ENCODE data around the gene GGTLC1.
A peak's percentile ranks its signal among the peaks of the same experiment; 100 is the strongest.
"Not testable (repeated sequence)": the region's sequence is repeated elsewhere in the genome, so short reads cannot be mapped to it uniquely, and the experiment has no call there.

GGTLC1 gene

DNA sequence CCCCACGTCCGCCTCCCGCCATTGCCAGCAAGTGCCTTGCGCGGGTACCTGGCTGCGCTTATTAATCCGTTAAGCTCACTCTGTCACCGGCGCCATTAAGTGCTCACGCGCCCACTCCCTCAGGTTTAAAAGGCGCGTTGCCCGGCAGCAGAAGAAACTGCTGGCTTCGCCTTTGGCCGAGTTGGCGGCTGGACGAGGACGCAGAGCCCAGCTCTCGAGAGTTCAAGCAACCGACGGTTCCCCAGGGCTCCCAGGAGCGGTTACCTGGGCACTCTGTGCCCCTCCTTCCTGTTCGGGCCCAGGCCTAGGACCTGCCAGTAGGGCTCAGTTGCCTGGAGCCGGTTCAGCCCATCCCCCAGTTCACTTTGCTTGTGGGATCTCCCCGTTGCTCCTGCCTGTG lies at the start of gene GGTLC1:
TSS of gene GGTLC1 (minus strand) at position 219 of the 400 bp plus-strand sequence. CDS start 2,168 bp downstream, outside the sequence.
- no peak for DNase-seq (ENCODE audit: low read depth in 3 of 3)

GRCh38 chr20:24034820-24035219 lies 46.2 kb upstream of the GGTLC1 start:
- no peak for DNase-seq (ENCODE audit: low read depth in 3 of 3)

- DNase-seq (ENCODE audit: low read depth in 3 of 3) = no peak
These were observed 45.0 kb upstream of the GGTLC1 start for GRCh38 chr20:24033565-24033964.

- DNase-seq (ENCODE audit: low read depth in 3 of 3) = no peak
These were observed 44.6 kb upstream of the GGTLC1 start for GRCh38 chr20:24033151-24033550.

DNA sequence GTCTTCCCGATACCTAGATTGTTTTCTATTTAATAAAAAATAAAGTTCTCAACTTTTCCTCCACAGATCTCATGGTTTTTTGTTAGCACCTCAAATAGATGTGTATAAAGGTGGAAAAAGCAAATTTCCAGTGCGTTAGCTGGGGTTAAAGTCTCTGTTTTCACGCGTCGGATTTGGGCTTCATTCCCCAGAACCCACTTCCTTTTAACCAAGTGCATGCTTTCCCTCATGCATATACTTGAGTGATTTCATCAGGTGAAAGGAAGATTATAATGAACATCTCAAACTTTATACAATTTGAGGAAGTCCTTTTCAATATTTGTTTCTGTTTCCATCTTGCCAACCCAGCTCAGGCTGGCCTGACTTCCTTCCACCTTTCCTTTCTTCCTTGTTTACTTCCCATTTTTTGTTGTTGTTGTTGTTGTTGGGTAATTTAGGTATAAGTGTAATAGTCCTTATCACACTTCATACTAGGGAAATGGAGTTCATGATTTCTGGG lies 43.9 kb upstream of the GGTLC1 start:
- DNase-seq (ENCODE audit: low read depth in 3 of 3) = no peak

GRCh38 chr20:24027229-24027628 lies 38.6 kb upstream of the GGTLC1 start:
- peak; percentile 39 to 69 (median 40) for DNase-seq (ENCODE audit: low read depth in 3 of 3)

- DNase-seq (ENCODE audit: low read depth in 3 of 3) = no peak
These were observed 34.1 kb upstream of the GGTLC1 start for GRCh38 chr20:24022621-24023180.

DNA sequence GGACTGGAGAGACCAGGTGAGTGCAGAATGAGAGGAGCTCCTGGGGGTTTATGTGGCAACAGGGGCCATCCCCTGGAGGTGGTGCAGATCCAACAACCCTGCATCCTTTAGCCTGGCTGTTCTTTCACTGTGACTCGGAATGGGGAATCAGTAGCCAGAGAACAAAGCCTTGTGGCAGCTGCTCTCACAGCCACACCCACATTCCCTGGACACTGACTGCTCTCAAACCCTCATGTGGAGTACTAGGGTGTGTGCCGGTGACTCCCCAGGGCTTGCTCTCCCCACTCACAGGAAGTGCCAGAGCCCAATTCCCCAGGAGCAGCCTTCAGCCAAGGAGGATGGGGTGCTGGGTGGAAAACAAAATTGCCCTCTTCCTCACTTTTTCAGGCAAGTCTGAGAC lies 30.2 kb upstream of the GGTLC1 start:
- DNase-seq (ENCODE audit: low read depth in 3 of 3) = no peak

- no peak for DNase-seq (ENCODE audit: low read depth in 3 of 3)
These were observed 28.8 kb upstream of the GGTLC1 start for GRCh38 chr20:24017458-24017755.

GRCh38 chr20:24016607-24017457 lies 28.3 kb upstream of the GGTLC1 start:
- DNase-seq (ENCODE audit: low read depth in 3 of 3) = no peak

DNA sequence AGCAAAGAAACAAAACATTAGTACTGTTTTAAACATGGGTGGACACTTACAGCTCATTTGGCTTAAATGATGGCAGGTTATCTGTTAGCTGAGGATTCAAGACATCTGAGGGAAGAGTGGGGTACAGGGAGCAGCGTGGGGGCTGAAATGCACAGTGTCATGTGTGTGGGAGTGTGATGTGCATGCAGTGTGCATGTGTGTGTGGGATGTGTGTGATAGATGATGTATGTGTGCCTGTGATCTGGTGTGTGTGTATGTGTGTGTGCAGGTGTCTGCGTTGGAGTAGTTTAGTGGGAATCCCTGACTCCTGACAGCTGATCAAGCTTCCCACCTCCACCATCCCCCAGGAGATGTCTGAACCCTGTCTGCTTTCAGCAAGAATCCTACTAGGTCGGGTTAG lies 25.4 kb upstream of the GGTLC1 start:
- DNase-seq (ENCODE audit: low read depth in 3 of 3) = no peak

GRCh38 chr20:24011282-24011681 lies 22.7 kb upstream of the GGTLC1 start:
- DNase-seq (ENCODE audit: low read depth in 3 of 3) = no peak

GRCh38 chr20:24007758-24008157 lies 19.2 kb upstream of the GGTLC1 start:
- no peak for DNase-seq (ENCODE audit: low read depth in 3 of 3)

- DNase-seq (ENCODE audit: low read depth in 3 of 3) = no peak
These were observed 18.6 kb upstream of the GGTLC1 start for GRCh38 chr20:24007073-24007595.

- DNase-seq (ENCODE audit: low read depth in 3 of 3) = no peak
These were observed 18.0 kb upstream of the GGTLC1 start for GRCh38 chr20:24006626-24007025.

- DNase-seq (ENCODE audit: low read depth in 3 of 3) = no peak
These were observed 15.9 kb upstream of the GGTLC1 start for GRCh38 chr20:24004471-24004870.

- no peak for DNase-seq (ENCODE audit: low read depth in 3 of 3)
These were observed 14.3 kb upstream of the GGTLC1 start for GRCh38 chr20:24002896-24003295.

DNA sequence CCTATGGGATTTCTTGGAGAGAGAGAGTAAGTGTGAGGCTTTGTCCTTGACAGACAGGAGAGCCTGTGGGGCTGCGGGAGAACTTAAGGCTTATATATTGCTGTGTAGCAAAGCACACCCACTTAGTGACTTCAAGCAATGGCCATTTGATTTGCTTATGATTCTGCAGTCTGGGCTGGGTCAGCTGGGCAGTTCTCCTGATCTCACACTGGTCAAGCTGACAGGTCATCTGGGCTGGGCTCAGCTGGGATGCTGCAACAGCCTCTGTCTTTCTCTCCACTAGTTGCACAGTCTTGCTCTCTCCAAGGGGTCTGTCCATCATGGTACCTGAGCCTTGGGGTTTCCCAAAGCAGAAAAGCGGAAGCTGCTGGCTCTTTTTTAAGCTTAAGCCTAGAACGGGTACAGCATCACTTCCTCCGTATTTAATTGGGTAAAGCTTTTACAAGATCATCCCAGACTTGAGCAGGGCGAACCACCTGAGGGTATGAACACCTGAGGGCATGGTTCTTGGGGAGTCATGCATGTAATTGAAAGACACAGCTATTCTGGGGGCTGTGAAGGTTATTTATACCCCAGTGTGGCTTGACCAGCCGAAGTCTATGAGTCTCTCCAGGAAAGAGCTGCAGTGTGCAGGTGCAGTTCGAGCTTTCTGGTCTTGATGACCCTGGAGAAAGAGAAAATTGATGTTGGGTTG lies 13.3 kb upstream of the GGTLC1 start:
- no peak for DNase-seq (ENCODE audit: low read depth in 3 of 3)

DNA sequence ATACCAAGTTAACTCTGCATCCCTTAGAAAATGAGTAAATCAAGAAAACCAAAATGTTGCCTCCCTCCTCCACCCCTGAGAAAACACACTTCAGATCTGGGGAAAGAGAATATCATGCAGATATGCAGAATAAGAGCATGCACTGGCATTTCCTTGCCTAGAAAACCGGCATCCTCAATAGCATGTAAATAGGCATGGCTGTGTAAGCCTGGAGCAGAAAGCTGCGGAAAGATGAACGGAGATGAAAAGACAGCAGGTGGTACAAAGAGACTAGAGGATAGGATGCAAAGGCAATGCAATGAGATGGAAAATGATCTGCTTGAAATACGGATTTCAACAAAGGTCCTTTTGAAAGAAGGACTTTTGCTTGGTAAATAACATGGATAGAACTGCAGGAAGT lies 10.3 kb upstream of the GGTLC1 start:
- no peak for DNase-seq (ENCODE audit: low read depth in 3 of 3)

DNA sequence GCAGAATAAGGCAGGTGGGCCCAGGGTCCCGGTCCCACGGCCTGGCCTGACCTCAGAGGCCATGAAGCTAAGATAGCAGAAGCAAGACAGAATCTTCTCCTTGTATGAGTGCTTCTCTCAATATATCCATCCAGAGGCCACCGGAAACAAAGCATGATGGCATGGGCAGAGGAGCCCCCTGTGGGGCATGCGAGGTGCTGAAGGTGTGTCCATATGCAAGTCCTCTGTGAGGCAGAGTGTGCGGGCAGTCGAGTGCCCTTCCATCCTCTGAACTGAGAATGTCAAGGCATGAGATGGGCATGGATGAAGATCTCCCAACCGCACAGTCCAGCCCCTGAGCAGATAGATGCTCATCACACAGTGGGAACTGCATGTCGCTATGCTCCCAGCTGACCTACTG lies 9.8 kb upstream of the GGTLC1 start:
- DNase-seq (ENCODE audit: low read depth in 3 of 3) = no peak

GRCh38 chr20:23995905-23996666 lies 7.5 kb upstream of the GGTLC1 start:
- peak; percentile 20 to 60 (median 40) for DNase-seq (ENCODE audit: low read depth in 3 of 3)

GRCh38 chr20:23995291-23995690 lies 6.7 kb upstream of the GGTLC1 start:
- DNase-seq (ENCODE audit: low read depth in 3 of 3) = not testable (repeated sequence)

Measured in stimulated activated CD4-positive, alpha-beta T cell treated with anti-CD3 and anti-CD28 coated beads, TNF-alpha, amount 100 ng/mL, for 48 hours (primary cell).